OCI-LY1 (cell line): Measurements from ENCODE around the gene GLI3.

Source experiments
- H2AFZ ChIP-seq: fragments of 200-600 bp; sonication (generic), shearing (Covaris generic); 2 replicates; pipeline ENCODE4 v1.6.0; 2014; ENCODE audit warnings: antibody characterized with exemption, mild to moderate bottlenecking, low read length
- H3F3A ChIP-seq: fragments of 200-600 bp; sonication (generic), shearing (Covaris generic); 2 replicates; pipeline ENCODE4 v1.6.0; 2014; ENCODE audit warnings: mild to moderate bottlenecking, antibody characterized with exemption, low read length, moderate library complexity; ENCODE audit not compliant: insufficient read depth
- H3K27ac ChIP-seq: fragments of 200-600 bp; sonication (generic); 2 replicates; pipeline ENCODE4 v1.5.1; 2014; ENCODE audit warnings: low read length, mixed run types, mild to moderate bottlenecking, low read depth; ENCODE audit not compliant: poor library complexity, severe bottlenecking
- H3K27me3 ChIP-seq: fragments of 200-600 bp; sonication (generic); 2 replicates; pipeline ENCODE4 v1.6.0; 2014; ENCODE audit warnings: antibody characterized with exemption, mild to moderate bottlenecking, low read length, moderate library complexity; ENCODE audit not compliant: insufficient read depth
- H3K36me3 ChIP-seq: fragments of 200-600 bp; sonication (generic); 2 replicates; pipeline ENCODE4 v1.6.1; 2014; ENCODE audit warnings: mild to moderate bottlenecking, antibody characterized with exemption, low read length, moderate library complexity, mixed read lengths; ENCODE audit not compliant: insufficient read depth
- H3K4me1 ChIP-seq: fragments of 200-600 bp; sonication (generic); 2 replicates; pipeline ENCODE4 v1.5.1; 2014; ENCODE audit warnings: mild to moderate bottlenecking, low read length, moderate library complexity; ENCODE audit not compliant: insufficient read depth, severe bottlenecking
- H3K4me2 ChIP-seq: fragments of 200-600 bp; sonication (generic), shearing (Covaris generic); 2 replicates; pipeline ENCODE4 v1.6.1; 2014; ENCODE audit warnings: low read length
- H3K4me3 ChIP-seq: fragments of 200-600 bp; sonication (generic); 2 replicates; pipeline ENCODE4 v1.5.1; 2014; ENCODE audit warnings: low read length, low read depth, mild to moderate bottlenecking, mixed read lengths; ENCODE audit not compliant: poor library complexity, severe bottlenecking
- H3K79me2 ChIP-seq: fragments of 200-600 bp; shearing (Covaris generic); 2 replicates; pipeline ENCODE4 v1.6.1; 2016; ENCODE audit warnings: mixed run types, low read length, mixed read lengths; ENCODE audit not compliant: insufficient read depth
- H3K9ac ChIP-seq: fragments of 200-600 bp; sonication (generic), shearing (Covaris generic); 2 replicates; pipeline ENCODE4 v1.6.1; 2014; ENCODE audit warnings: mild to moderate bottlenecking, low read length, mixed read lengths
- H3K9me2 ChIP-seq: fragments of 200-600 bp; sonication (generic), shearing (Covaris generic); 2 replicates; pipeline ENCODE4 v1.6.1; 2014; ENCODE audit warnings: low read depth, mild to moderate bottlenecking, low read length, mixed read lengths
- H3K9me3 ChIP-seq: fragments of 200-600 bp; shearing (Covaris generic); 2 replicates; pipeline ENCODE4 v1.6.1; 2014; ENCODE audit warnings: low read length, mixed read lengths
- H4K20me1 ChIP-seq: fragments of 200-600 bp; sonication (generic), shearing (Covaris generic); 2 replicates; pipeline ENCODE4 v1.6.0; 2016; ENCODE audit warnings: mild to moderate bottlenecking, low read length; ENCODE audit not compliant: insufficient read depth
- EZH2 ChIP-seq: fragments of 200-600 bp; sonication (generic), shearing (Covaris generic); IDR thresholded peaks from 2 replicates; pipeline ENCODE4 v1.8.0; 2017; ENCODE audit warnings: borderline replicate concordance, mixed run types, mild to moderate bottlenecking, antibody characterized with exemption, low read length, moderate library complexity, mixed read lengths
- TF ChIP-seq, protein P1 (sequence below): fragments of 200-600 bp; sonication (generic), shearing (Covaris generic); IDR thresholded peaks from 2 replicates; pipeline ENCODE4 v1.5.1; 2017; ENCODE audit warnings: mild to moderate bottlenecking, antibody characterized with exemption, low read length, moderate library complexity, mixed read lengths

Gene GLI3

GRCh38 chr7:41928166-41928565 lies 308.8 kb downstream of the GLI3 start:
- H3K79me2 ChIP-seq, result no peaks in the 10 kb centered on the region
- no peaks in the 10 kb centered on the region for H4K20me1 ChIP-seq
- H3K4me3 ChIP-seq, result no peak overlapping the region
- no peak overlapping the region for H3K27ac ChIP-seq
- H3K9me2 ChIP-seq, result no peaks in the 10 kb centered on the region
- no peak overlapping the region for H3K4me2 ChIP-seq
- no peak overlapping the region for H3K9ac ChIP-seq
- TF ChIP-seq, protein P1, sequence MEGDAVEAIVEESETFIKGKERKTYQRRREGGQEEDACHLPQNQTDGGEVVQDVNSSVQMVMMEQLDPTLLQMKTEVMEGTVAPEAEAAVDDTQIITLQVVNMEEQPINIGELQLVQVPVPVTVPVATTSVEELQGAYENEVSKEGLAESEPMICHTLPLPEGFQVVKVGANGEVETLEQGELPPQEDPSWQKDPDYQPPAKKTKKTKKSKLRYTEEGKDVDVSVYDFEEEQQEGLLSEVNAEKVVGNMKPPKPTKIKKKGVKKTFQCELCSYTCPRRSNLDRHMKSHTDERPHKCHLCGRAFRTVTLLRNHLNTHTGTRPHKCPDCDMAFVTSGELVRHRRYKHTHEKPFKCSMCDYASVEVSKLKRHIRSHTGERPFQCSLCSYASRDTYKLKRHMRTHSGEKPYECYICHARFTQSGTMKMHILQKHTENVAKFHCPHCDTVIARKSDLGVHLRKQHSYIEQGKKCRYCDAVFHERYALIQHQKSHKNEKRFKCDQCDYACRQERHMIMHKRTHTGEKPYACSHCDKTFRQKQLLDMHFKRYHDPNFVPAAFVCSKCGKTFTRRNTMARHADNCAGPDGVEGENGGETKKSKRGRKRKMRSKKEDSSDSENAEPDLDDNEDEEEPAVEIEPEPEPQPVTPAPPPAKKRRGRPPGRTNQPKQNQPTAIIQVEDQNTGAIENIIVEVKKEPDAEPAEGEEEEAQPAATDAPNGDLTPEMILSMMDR, result no peak
- no peak for TF ChIP-seq EZH2
- H3K4me1 ChIP-seq, result no peaks in the 10 kb centered on the region
- no peaks in the 10 kb centered on the region for H3F3A ChIP-seq
- no peak overlapping the region for H2AFZ ChIP-seq
- H3K27me3 ChIP-seq, result no peaks in the 10 kb centered on the region; the same call in 1 of the 2 replicates
- H3K36me3 ChIP-seq, result no peaks in the 10 kb centered on the region
- H3K9me3 ChIP-seq, result no peaks in the 10 kb centered on the region

- no peaks in the 10 kb centered on the region for H3K9me2 ChIP-seq
- TF ChIP-seq, protein P1, result no peak
- TF ChIP-seq EZH2, result no peak
- H3K9ac ChIP-seq, result no peak overlapping the region
- no peaks in the 10 kb centered on the region for H3F3A ChIP-seq
- no peak overlapping the region for H3K27ac ChIP-seq
- no peak overlapping the region for H3K4me3 ChIP-seq
- no peaks in the 10 kb centered on the region for H3K9me3 ChIP-seq
- no peaks in the 10 kb centered on the region; the same call in 1 of the 2 replicates for H3K27me3 ChIP-seq
- no peaks in the 10 kb centered on the region for H4K20me1 ChIP-seq
- no peaks in the 10 kb centered on the region for H3K36me3 ChIP-seq
- H3K4me1 ChIP-seq, result no peaks in the 10 kb centered on the region
- H3K79me2 ChIP-seq, result no peaks in the 10 kb centered on the region
- H2AFZ ChIP-seq, result no peak overlapping the region
- no peak overlapping the region for H3K4me2 ChIP-seq
These were observed 309.6 kb downstream of the GLI3 start for GRCh38 chr7:41927380-41927779.

GRCh38 chr7:41925946-41926345 lies 311.1 kb downstream of the GLI3 start:
- Histone ChIP-seq H3K9ac (no peak overlapping the region), H3K9me2 (no peaks in the 10 kb centered on the region), H3K4me3 (no peak overlapping the region), H3K36me3 (no peaks in the 10 kb centered on the region), H3K9me3 (no peaks in the 10 kb centered on the region), H3K4me1 (no peaks in the 10 kb centered on the region), H3F3A (no peaks in the 10 kb centered on the region), H3K79me2 (no peaks in the 10 kb centered on the region), H3K27me3 (no peaks in the 10 kb centered on the region), H3K4me2 (no peak overlapping the region), H4K20me1 (no peaks in the 10 kb centered on the region), H2AFZ (no peak overlapping the region), H3K27ac (no peak overlapping the region)
- TF ChIP-seq, protein P1, result no peak
- TF ChIP-seq EZH2, result no peak
